Spleen (tissue), 7 donors: ENCODE measurements around the gene RNF13.

Experiments
- CTCF ChIP-seq, 11 experiments: fragments of 200-600 bp in 7 of 11; fragments of 450-650 bp in 4 of 11; sonication (generic) in 4 of 11; IDR thresholded peaks in 8 of 11; conservative IDR thresholded peaks in 3 of 11; 1 replicate in 7 of 11; 2 replicates in 4 of 11; pipeline versions ENCODE4 v1.4.0 to v1.8.0; 2016 to 2021; ENCODE audit warnings: antibody characterized with exemption in 11 of 11, inconsistent platforms in 4 of 11, mild to moderate bottlenecking in 1 of 11
- POLR2A ChIP-seq, 3 donors: fragments of 450-650 bp; IDR thresholded peaks; one replicate each; pipeline ENCODE4 v1.5.1; 2017; ENCODE audit warnings: antibody characterized with exemption in 3 of 3, mild to moderate bottlenecking in 1 of 3
- donor health status: DM: no; HTN: no; CAD: no; lungs with moderate emphysema.
- donor health status: DM: no; HTN: no; CAD: no.
- donor health status: DM: no; HTN: no; CAD: no.

- TF ChIP-seq CTCF (IDR thresholded peaks at IDR 0.05 in 8 of 11, conservative IDR thresholded peaks at IDR 0.05 in 3 of 11) (no peak), POLR2A (IDR thresholded peaks at IDR 0.05) (no peak)
These were observed 11.4 kb upstream of the RNF13 start for GRCh38 chr3:149801639-149802038.
